GM12892 (cell line): ENCODE measurements around the gene HNRNPA1.

ENCODE experiments used
- POLR2A ChIP-seq: IDR thresholded peaks from 2 replicates; pipeline ENCODE4 v1.6.1; 2011; ENCODE audit warnings: low read depth, low read length, control low read depth
- POLR2AphosphoS5 ChIP-seq: IDR thresholded peaks from 2 replicates; pipeline ENCODE4 v1.6.1; 2011; ENCODE audit warnings: low read depth, low read length, control low read depth
- TAF1 ChIP-seq: IDR thresholded peaks from 2 replicates; pipeline ENCODE4 v1.6.1; 2011; ENCODE audit warnings: low read depth, mild to moderate bottlenecking, control low read depth, low read length, borderline replicate concordance

GRCh38 chr12:54280468-54281260, at the start of gene HNRNPA1:
- TF ChIP-seq POLR2A (peak; percentile 99), TAF1 (peak; percentile 99), POLR2AphosphoS5 (peak; percentile 99)
